HepG2 (cell line): ENCODE measurements around the gene RPS8. TPM values are rescaled to one million over a fixed set of nuclear protein-coding genes. Genes with fewer than 3 reads are reported as not detected.

Source experiments
- AGO2 ChIP-seq: fragments of 200-400 bp; formaldehyde crosslinking; optimal IDR thresholded peaks from 2 replicates; pipeline ENCODE3; 2017; ENCODE audit warnings: mild to moderate bottlenecking, low read depth, low read length, moderate library complexity
- ATAD3A ChIP-seq: sonication (generic); formaldehyde crosslinking; IDR thresholded peaks from 2 replicates; pipeline ENCODE4 v1.4.0; 2020; ENCODE audit warnings: missing genetic modification reagents
- CSRNP1 ChIP-seq: sonication (generic); formaldehyde crosslinking; IDR thresholded peaks from 2 replicates; pipeline ENCODE4 v1.8.1; 2023; ENCODE audit warnings: mild to moderate bottlenecking, missing genetic modification reagents
- MNT ChIP-seq: fragments of 450-650 bp; IDR thresholded peaks from 2 replicates; pipeline ENCODE4 v1.6.1; 2016
- SP2 ChIP-seq: sonication (generic); formaldehyde crosslinking; IDR thresholded peaks from 2 replicates; pipeline ENCODE4 v1.5.1; 2020; ENCODE audit warnings: mild to moderate bottlenecking, missing genetic modification reagents
- UBTF ChIP-seq: sonication (generic); formaldehyde crosslinking; IDR thresholded peaks from 2 replicates; pipeline ENCODE4 v1.4.0; 2020; ENCODE audit warnings: mild to moderate bottlenecking, missing genetic modification reagents
- ZFYVE20 ChIP-seq: sonication (generic); formaldehyde crosslinking; IDR thresholded peaks from 2 replicates; pipeline ENCODE4 v1.8.0; 2023; ENCODE audit warnings: low read depth, mild to moderate bottlenecking, moderate library complexity, missing genetic modification reagents, borderline replicate concordance
- ZNF280D ChIP-seq: sonication (generic); formaldehyde crosslinking; IDR thresholded peaks from 2 replicates; pipeline ENCODE4 v1.5.1; 2020; ENCODE audit warnings: mild to moderate bottlenecking, missing genetic modification reagents
- ZNF407 ChIP-seq: sonication (generic); formaldehyde crosslinking; IDR thresholded peaks from one replicate; pipeline ENCODE4 v1.5.1; 2020; ENCODE audit warnings: mild to moderate bottlenecking, missing genetic modification reagents; ENCODE audit errors: not compliant biosample characterization
- ZSCAN20 ChIP-seq: sonication (generic); formaldehyde crosslinking; IDR thresholded peaks from 2 replicates; pipeline ENCODE4 v1.4.0; 2020; ENCODE audit warnings: missing genetic modification reagents, mild to moderate bottlenecking, borderline replicate concordance
- polyA plus RNA-seq, 8 experiments: library from polyadenylated mRNA; depleted of rRNA in 3 of 8; stranded (reverse) in 7 of 8; unstranded in 1 of 8; fragments of >200 nt; fragmentation: Illumina TruSeq in 4 of 8; extraction: Trizol in 4 of 8; gene quantifications; 2 replicates each; pipeline versions ENCODE4 v1.2.1 to v1.2.3, GENCODE V29; 2011 to 2016; ENCODE audit warnings: low read depth in 4 of 8, missing spikeins in 1 of 8, mixed read lengths in 1 of 8; ENCODE audit not compliant: insufficient read depth in 1 of 8
- total RNA-seq, 5 experiments: library from RNA; depleted of rRNA; stranded (reverse); fragments of >200 nt; fragmentation: Illumina TruSeq; extraction: Trizol; gene quantifications; 2 replicates each; pipeline ENCODE4 v1.2.3, GENCODE V29; 2016; ENCODE audit warnings: low read depth in 1 of 5

RPS8 gene
- total and polyA plus RNA-seq, 2 of the 13 experiments (the other 11 are each of a cell fraction or from before 2014, with no cell fraction given) = 2,628 to 2,822 TPM

- TF ChIP-seq ZNF280D (CRISPR knock-in tag) (peak; percentile 72; the same call in 1 of the 2 replicates), SP2 (no peak), ZFYVE20 (no peak), ATAD3A (CRISPR knock-in tag) (no peak), UBTF (CRISPR knock-in tag) (peak; percentile 5; the same call in 1 of the 2 replicates), MNT (no peak), ZNF407 (CRISPR knock-in tag) (no peak), AGO2 (no peak), CSRNP1 (CRISPR knock-in tag) (no peak), ZSCAN20 (no peak)
These were observed 44.4 kb downstream of the RPS8 start (continued) for GRCh38 chr1:44819608-44820327.
